Neural progenitor cell (in vitro differentiated cells): ENCODE measurements around the gene PTPRB. TPM values are rescaled to one million over a fixed set of nuclear protein-coding genes. Genes with fewer than 3 reads are reported as not detected.

ENCODE experiments used
- DNase-seq: peaks from one replicate; pipeline ENCODE4 v3.0.0-alpha.2; 2016; ENCODE audit warnings: low spot score
- H2AFZ ChIP-seq: fragments of 200-600 bp; sonication (generic); replicated peaks from 2 replicates; pipeline ENCODE4 v1.6.1; 2016; ENCODE audit warnings: antibody characterized with exemption
- H3F3A ChIP-seq: fragments of 200-600 bp; sonication (generic); 2 replicates; pipeline ENCODE4 v1.6.1; 2016; ENCODE audit warnings: antibody characterized with exemption, low read depth
- H3K27ac ChIP-seq: fragments of 200-600 bp; sonication (generic); 2 replicates; pipeline ENCODE4 v1.5.1; 2016; ENCODE audit warnings: mild to moderate bottlenecking
- H3K27me3 ChIP-seq: fragments of 200-600 bp; sonication (generic); 2 replicates; pipeline ENCODE4 v1.6.1; 2016; ENCODE audit warnings: mild to moderate bottlenecking, moderate library complexity
- H3K36me3 ChIP-seq: fragments of 200-600 bp; sonication (generic); 2 replicates; pipeline ENCODE4 v1.5.1; 2016
- H3K4me1 ChIP-seq: fragments of 200-600 bp; sonication (generic); 2 replicates; pipeline ENCODE4 v1.6.1; 2016; ENCODE audit warnings: mixed run types
- H3K4me2 ChIP-seq: fragments of 200-600 bp; sonication (generic); 2 replicates; pipeline ENCODE4 v1.6.1; 2016
- H3K4me3 ChIP-seq: fragments of 200-600 bp; sonication (generic); 2 replicates; pipeline ENCODE4 v1.5.1; 2016
- H3K79me2 ChIP-seq: fragments of 200-600 bp; sonication (generic); 2 replicates; pipeline ENCODE4 v1.6.1; 2016; ENCODE audit warnings: low read depth
- H3K9ac ChIP-seq: fragments of 200-600 bp; sonication (generic); 2 replicates; pipeline ENCODE4 v1.6.1; 2016
- H3K9me3 ChIP-seq: fragments of 200-600 bp; sonication (generic); 2 replicates; pipeline ENCODE4 v1.5.1; 2016; ENCODE audit warnings: low read depth
- H4K20me1 ChIP-seq: fragments of 200-600 bp; sonication (generic); 2 replicates; pipeline ENCODE4 v1.6.1; 2016; ENCODE audit warnings: low read depth
- H3K27ac Mint-ChIP-seq: 3 replicates; pipeline ENCODE4 v1.8.0; 2021; ENCODE audit warnings: mixed read lengths
- H3K27me3 Mint-ChIP-seq: 2 replicates; pipeline ENCODE4 v1.8.0; 2022; ENCODE audit warnings: low read depth, mild to moderate bottlenecking, inconsistent platforms, moderate library complexity, mixed read lengths; ENCODE audit not compliant: insufficient read depth
- H3K36me3 Mint-ChIP-seq: 3 replicates; pipeline ENCODE4 v1.8.0; 2021; ENCODE audit warnings: mixed read lengths
- H3K4me1 Mint-ChIP-seq: 3 replicates; pipeline ENCODE4 v1.8.0; 2021; ENCODE audit warnings: mixed read lengths
- H3K4me3 Mint-ChIP-seq: 3 replicates; pipeline ENCODE4 v1.8.0; 2021; ENCODE audit warnings: mild to moderate bottlenecking, moderate library complexity, mixed read lengths
- H3K9me3 Mint-ChIP-seq: 3 replicates; pipeline ENCODE4 v1.8.0; 2020; ENCODE audit warnings: mixed read lengths
- CTCF ChIP-seq: fragments of 200-600 bp; sonication (generic); IDR thresholded peaks from 2 replicates; pipeline ENCODE4 v1.5.1; 2017; ENCODE audit warnings: antibody characterized with exemption, mild to moderate bottlenecking
- EZH2 ChIP-seq: fragments of 200-600 bp; sonication (generic); IDR thresholded peaks from 2 replicates; pipeline ENCODE4 v1.6.1; 2017; ENCODE audit warnings: antibody characterized with exemption, mild to moderate bottlenecking, moderate library complexity
- EZH2phosphoT487 ChIP-seq: fragments of 200-600 bp; sonication (generic); IDR thresholded peaks from 2 replicates; pipeline ENCODE4 v1.6.1; 2017; ENCODE audit warnings: antibody characterized with exemption
- total RNA-seq: library from RNA; depleted of rRNA; stranded (reverse); fragments of >200 nt; gene quantifications from 2 replicates; pipeline ENCODE4 v1.2.3, GENCODE V29; 2015; ENCODE audit warnings: low replicate concordance

Gene PTPRB
- total RNA-seq, 1 donor from 2014 or later: not detected

- Histone ChIP-seq H3K36me3 (no peaks in the 10 kb centered on the region), H2AFZ (no peak overlapping the region), H3K79me2 (no peaks in the 10 kb centered on the region), H3K4me2 (no peak overlapping the region), H3K27ac (no peak overlapping the region), H3K27me3 (no peaks in the 10 kb centered on the region), H3K9me3 (no peaks in the 10 kb centered on the region), H3K9ac (no peak overlapping the region), H3K4me3 (no peak overlapping the region), H3F3A (no peaks in the 10 kb centered on the region), H3K4me1 (no peaks in the 10 kb centered on the region), H4K20me1 (no peaks in the 10 kb centered on the region)
- DNase-seq: no peak
- H3K36me3 Mint-ChIP-seq: no peaks in the 10 kb centered on the region
- H3K4me3 Mint-ChIP-seq: no peak overlapping the region
- peaks cover 4% of the 10 kb centered on the region for H3K27me3 Mint-ChIP-seq
- H3K9me3 Mint-ChIP-seq: no peaks in the 10 kb centered on the region
- H3K4me1 Mint-ChIP-seq: no peaks in the 10 kb centered on the region
- TF ChIP-seq CTCF: no peak
- no peak for TF ChIP-seq EZH2phosphoT487
- no peak for TF ChIP-seq EZH2
- no peak overlapping the region for H3K27ac Mint-ChIP-seq
Observed at GRCh38 chr12:70638639-70639360, 1.6 kb upstream of the PTPRB start.

GRCh38 chr12:70635755-70636154 is 1.5 kb downstream of the PTPRB start:
- Histone ChIP-seq H3K9me3 (no peaks in the 10 kb centered on the region), H3K4me2 (no peak overlapping the region), H2AFZ (no peak overlapping the region), H4K20me1 (no peaks in the 10 kb centered on the region), H3K36me3 (no peaks in the 10 kb centered on the region), H3K27ac (no peak overlapping the region), H3K9ac (no peak overlapping the region), H3F3A (no peaks in the 10 kb centered on the region), H3K4me3 (no peak overlapping the region), H3K79me2 (no peaks in the 10 kb centered on the region), H3K27me3 (no peaks in the 10 kb centered on the region), H3K4me1 (no peaks in the 10 kb centered on the region)
- Mint-ChIP-seq H3K4me1 (no peaks in the 10 kb centered on the region), H3K9me3 (no peaks in the 10 kb centered on the region), H3K27me3 (peaks cover 4% of the 10 kb centered on the region), H3K4me3 (no peak overlapping the region), H3K27ac (no peak overlapping the region), H3K36me3 (no peaks in the 10 kb centered on the region)
- TF ChIP-seq EZH2 (no peak), CTCF (no peak), EZH2phosphoT487 (no peak)
- DNase-seq: no peak

GRCh38 chr12:70628701-70629480 is 8.3 kb downstream of the PTPRB start:
- Histone ChIP-seq H3K36me3 (no peaks in the 10 kb centered on the region), H3K4me1 (no peaks in the 10 kb centered on the region), H3K9me3 (no peaks in the 10 kb centered on the region), H4K20me1 (no peaks in the 10 kb centered on the region), H3K27ac (no peak overlapping the region), H3F3A (no peaks in the 10 kb centered on the region), H3K27me3 (no peaks in the 10 kb centered on the region), H3K4me3 (no peak overlapping the region), H3K4me2 (no peak overlapping the region), H3K79me2 (no peaks in the 10 kb centered on the region), H3K9ac (no peak overlapping the region), H2AFZ (peak overlapping the region; percentile 37)
- TF ChIP-seq EZH2 (no peak), EZH2phosphoT487 (no peak), CTCF (no peak)
- Mint-ChIP-seq H3K4me3 (no peak overlapping the region), H3K27me3 (peaks cover 2% of the 10 kb centered on the region), H3K4me1 (no peaks in the 10 kb centered on the region), H3K27ac (no peak overlapping the region), H3K9me3 (peaks cover 4% of the 10 kb centered on the region), H3K36me3 (no peaks in the 10 kb centered on the region)
- DNase-seq: no peak
